HG03139 (cell line): ENCODE measurements around the gene ACOT13.
A peak's percentile ranks its signal among the peaks of the same experiment; 100 is the strongest.
"Not testable (repeated sequence)": the region's sequence is repeated elsewhere in the genome, so short reads cannot be mapped to it uniquely, and the experiment has no call there.

ENCODE experiments used
- ATAC-seq: cut with Tn5 transposase; IDR thresholded peaks from one replicate; pipeline ENCODE4 v1.9.1; 2021; ENCODE audit not compliant: unreplicated experiment

Gene ACOT13

GRCh38 chr6:24721461-24722215 lies 54.8 kb downstream of the ACOT13 start:
- ATAC-seq: peak; percentile 41

GRCh38 chr6:24723270-24723669 lies 56.4 kb downstream of the ACOT13 start:
- no peak for ATAC-seq

- ATAC-seq: not testable (repeated sequence)
These were observed 63.8 kb downstream of the ACOT13 start for GRCh38 chr6:24730653-24731052.

GRCh38 chr6:24731456-24732134 lies 64.7 kb downstream of the ACOT13 start:
- not testable (repeated sequence) for ATAC-seq

- no peak for ATAC-seq
These were observed 67.3 kb downstream of the ACOT13 start for GRCh38 chr6:24734166-24734565.

GRCh38 chr6:24734710-24735109 lies 67.8 kb downstream of the ACOT13 start:
- ATAC-seq: not testable (repeated sequence)

- ATAC-seq: no peak
These were observed 71.9 kb downstream of the ACOT13 start for GRCh38 chr6:24738741-24739140.

- ATAC-seq: no peak
These were observed 74.0 kb downstream of the ACOT13 start for GRCh38 chr6:24740861-24741260.

GRCh38 chr6:24742216-24742738 lies 75.4 kb downstream of the ACOT13 start:
- ATAC-seq: no peak

GRCh38 chr6:24743265-24743943 lies 76.5 kb downstream of the ACOT13 start:
- ATAC-seq: peak; percentile 73

GRCh38 chr6:24743944-24744335 lies 77.1 kb downstream of the ACOT13 start:
- no peak for ATAC-seq

- no peak for ATAC-seq
These were observed 78.0 kb downstream of the ACOT13 start for GRCh38 chr6:24744911-24745310.

GRCh38 chr6:24749297-24749696 lies 82.4 kb downstream of the ACOT13 start:
- ATAC-seq: no peak

GRCh38 chr6:24750878-24751277 lies 84.0 kb downstream of the ACOT13 start:
- not testable (repeated sequence) for ATAC-seq

- ATAC-seq: no peak
These were observed 85.6 kb downstream of the ACOT13 start for GRCh38 chr6:24752503-24752902.

- ATAC-seq: no peak
These were observed 86.1 kb downstream of the ACOT13 start for GRCh38 chr6:24752917-24753492.

- no peak for ATAC-seq
These were observed 86.7 kb downstream of the ACOT13 start for GRCh38 chr6:24753545-24753944.

- ATAC-seq: not testable (repeated sequence)
These were observed 87.5 kb downstream of the ACOT13 start for GRCh38 chr6:24754378-24754777.
